Activated T-helper 9 cell treated with anti-CD3 and anti-CD28 coated beads, Interleukin-2, amount 50 U/mL, for 16 hours (primary cell): ENCODE data around the gene NSA2.

Experiments
- DNase-seq: peaks from one replicate; pipeline ENCODE4 v3.0.0-alpha.2; 2020; ENCODE audit warnings: low read depth

NSA2 gene

DNA sequence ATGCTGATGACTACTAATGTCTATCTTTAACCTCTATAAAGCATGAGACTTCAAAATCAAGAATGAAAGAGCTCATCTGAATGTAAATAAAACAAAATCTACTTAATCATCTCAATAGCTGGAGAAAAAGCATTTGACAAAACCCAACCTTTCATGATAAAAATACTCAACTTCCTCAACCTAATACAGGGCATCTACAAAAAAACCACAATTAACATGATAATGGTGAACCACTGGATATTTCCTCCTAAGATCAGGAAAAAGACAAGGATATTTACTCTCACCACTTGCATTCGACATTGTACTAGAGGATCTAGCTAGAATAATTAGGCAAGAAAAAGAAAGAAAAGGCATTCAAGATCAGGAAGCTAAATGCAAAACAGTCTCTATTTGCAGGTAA lies 49.8 kb downstream of the NSA2 start:
- DNase-seq = no peak

GRCh38 chr5:74822288-74822687 lies 55.2 kb downstream of the NSA2 start:
- no peak for DNase-seq

- DNase-seq = no peak
Measured at GRCh38 chr5:74829413-74829812, 62.4 kb downstream of the NSA2 start.
